CD4-positive, alpha-beta T cell treated with Interleukin-6 at 100 ng/mL for 8 hours (primary cell): ENCODE measurements around the gene LDHD.
A peak's percentile ranks its signal among the peaks of the same experiment; 100 is the strongest.
"Not testable (repeated sequence)": the region's sequence is repeated elsewhere in the genome, so short reads cannot be mapped to it uniquely, and the experiment has no call there.

Source experiments
- DNase-seq: peaks from one replicate; pipeline ENCODE4 v3.0.0-alpha.2; 2020; ENCODE audit warnings: mixed read lengths, low spot score

LDHD gene

GRCh38 chr16:75116081-75116910 is at the start of gene LDHD:
Gene LDHD (minus strand): TSS chr16:75116780. CDS start chr16:75116720, 60 bp downstream.
- DNase-seq = no peak

- DNase-seq = no peak
These were observed 43.8 kb upstream of the LDHD start for GRCh38 chr16:75160386-75160785.

- DNase-seq = no peak
These were observed 36.1 kb upstream of the LDHD start for GRCh38 chr16:75152635-75153034.

DNA sequence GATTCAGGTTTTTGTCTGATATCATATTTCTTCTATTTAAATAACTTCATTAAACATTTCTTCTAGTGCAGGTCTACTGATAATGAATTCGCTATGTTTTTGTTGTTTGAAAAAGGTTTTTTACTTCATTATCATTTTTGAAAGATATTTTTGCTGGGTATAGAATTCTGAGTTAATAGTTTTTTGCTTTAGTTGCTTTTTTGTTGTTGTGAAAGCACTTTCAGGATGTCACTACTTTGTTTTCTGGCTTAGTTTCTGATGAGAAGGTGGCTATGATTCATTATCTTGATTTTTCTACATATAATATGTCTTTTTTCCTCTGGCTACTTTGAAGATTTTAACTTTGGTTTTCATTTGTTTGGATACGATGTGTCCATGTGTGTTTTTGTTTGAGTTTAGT is 35.2 kb upstream of the LDHD start:
- DNase-seq = no peak

DNA sequence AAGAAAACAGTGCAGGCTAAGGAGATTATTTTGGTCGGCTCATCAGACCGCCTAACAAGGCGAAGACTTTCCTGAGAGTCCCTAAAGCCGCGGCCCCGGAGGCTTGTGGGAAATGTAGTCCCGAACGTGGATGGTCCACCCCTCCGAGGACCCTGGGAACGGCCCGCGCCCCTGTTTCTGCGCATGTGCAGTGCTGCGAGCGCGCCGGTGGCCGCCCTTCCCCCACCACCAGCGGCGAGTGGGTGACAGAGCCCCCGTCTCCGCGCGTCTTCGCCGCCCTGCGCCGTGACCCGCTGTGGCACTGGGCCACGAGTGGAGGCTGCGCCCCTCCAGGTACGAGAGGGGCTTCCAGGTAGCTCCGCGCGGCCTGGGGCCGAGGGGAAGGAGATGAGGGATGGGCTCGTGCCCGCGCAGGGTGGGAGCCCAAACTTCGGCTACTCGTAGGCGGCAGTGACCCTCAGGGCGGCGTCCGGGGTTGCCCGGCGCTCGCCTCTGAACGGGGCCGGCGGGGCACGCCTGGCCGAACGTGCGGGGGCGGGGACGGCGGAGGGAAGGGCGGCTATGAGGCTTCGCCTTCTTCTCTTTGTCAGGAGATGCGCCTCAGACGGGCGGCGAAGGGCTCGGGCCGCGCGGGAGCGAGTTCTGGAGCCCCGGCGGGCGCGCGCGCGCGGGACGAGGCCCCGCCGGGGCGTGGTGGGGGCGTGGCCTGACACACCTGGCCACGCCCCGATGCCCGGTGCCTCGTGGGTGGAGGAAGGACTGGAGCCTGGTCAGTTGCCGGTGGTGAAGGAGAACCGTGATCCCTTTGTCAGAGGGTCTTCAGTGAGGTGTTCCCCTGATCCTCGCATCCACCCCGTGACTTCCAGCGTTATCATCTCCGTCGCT is 32.0 kb upstream of the LDHD start, which contains the start of gene ZFP1:
ZFP1 (plus strand) TSS at position 214 of the 885 bp plus-strand sequence. CDS start 4,428 bp downstream, outside the sequence.
- DNase-seq = peak; percentile 92

GRCh38 chr16:75147968-75148310 is 31.4 kb upstream of the LDHD start:
- DNase-seq = no peak

DNA sequence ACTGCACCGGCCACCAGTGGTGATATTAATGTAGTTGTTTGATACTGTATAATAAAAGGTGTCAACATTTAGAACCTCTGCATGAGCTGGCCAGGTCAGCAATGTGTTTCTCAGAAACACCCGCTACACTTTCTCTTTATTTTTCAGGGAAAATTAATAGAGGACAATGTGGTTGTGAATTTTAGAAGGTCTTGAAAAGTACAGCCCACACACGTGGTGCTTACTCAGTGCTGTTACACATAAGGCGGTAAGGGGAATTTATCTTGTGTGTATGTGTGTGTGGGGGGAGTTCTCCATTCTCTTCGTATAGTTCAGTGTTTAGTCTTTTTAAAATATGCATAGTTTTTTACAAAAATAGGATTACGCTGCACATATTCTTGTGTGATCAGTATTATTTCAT is 27.4 kb upstream of the LDHD start:
- DNase-seq = no peak

GRCh38 chr16:75139498-75139897 is 22.9 kb upstream of the LDHD start:
- DNase-seq = no peak

DNA sequence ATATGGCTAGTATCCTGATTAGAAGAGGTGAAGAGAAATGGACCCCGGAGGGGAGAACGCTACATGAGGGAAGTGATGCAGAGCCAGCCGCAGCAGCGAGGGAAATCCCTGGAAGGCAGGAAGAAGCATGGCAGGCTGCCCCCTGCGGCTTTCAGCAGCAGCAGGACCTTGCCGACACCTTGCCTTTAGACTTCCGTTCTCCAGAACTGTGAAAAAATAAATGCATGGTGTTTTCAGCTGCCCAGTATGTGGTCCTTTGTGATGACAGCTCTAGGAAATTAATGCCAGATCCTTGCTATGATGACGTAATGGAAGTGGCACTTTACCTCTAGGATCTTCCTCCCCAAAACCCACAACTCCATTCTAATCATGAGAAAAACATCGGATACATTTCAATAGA is 22.1 kb upstream of the LDHD start:
- no peak for DNase-seq

- no peak for DNase-seq
These were observed 21.7 kb upstream of the LDHD start for GRCh38 chr16:75138233-75138632.

GRCh38 chr16:75131081-75131480 is 14.5 kb upstream of the LDHD start:
- no peak for DNase-seq

- DNase-seq = no peak
These were observed 13.7 kb upstream of the LDHD start for GRCh38 chr16:75130150-75130771.

- DNase-seq = not testable (repeated sequence)
These were observed 13.0 kb upstream of the LDHD start for GRCh38 chr16:75129421-75130149.

DNA sequence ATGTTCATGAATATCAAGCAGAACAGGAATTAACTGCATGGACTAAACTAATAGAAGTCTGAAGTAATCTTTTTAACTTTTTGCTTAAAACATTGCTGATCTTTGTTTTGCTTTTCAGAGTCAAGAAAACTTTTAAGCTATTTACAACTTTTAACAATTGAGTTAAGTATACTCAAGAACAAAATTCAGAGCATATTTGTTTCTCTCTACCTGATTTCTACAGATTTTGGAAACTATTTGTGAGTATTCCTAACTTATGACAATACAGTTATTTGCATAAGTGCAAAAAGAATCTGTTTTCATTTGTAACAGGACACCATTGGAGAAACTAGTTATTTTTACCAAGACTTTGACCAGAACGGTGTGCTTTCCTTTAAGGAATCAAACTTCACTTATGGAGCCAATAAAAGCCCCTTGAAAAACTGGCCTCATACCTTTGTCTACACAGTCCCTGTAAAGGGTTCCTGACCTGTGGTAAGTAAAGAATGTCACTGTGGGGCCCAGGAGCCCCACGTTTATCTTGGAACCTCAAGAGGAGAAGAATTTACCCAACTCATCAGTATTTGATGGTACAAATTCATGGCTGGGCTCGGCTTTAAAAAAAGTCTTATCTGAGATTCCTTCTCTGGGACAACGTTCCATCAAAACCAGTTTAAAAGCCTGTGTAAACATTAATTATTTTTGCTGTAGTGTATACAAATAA is 11.3 kb upstream of the LDHD start:
- DNase-seq = no peak

DNA sequence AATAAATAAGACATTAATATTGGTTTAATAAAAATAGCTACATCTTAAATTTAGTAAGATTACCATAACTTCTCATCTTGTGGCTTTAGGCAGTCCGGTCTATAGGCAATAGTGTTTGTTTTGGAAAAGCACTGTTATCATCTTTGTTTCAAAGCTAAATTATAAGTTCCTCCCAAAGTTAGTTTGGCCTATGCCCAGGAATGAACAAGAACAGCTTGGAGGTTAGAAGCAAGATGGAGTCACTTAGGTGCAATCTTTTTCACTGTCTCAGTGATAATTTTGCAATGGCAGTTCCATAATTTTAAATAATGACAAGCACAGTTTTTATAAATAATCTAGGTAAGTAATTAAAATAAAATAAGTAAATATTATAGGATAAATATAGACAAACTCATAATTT is 6.0 kb upstream of the LDHD start:
- DNase-seq = no peak

- DNase-seq = no peak
These were observed 5.5 kb upstream of the LDHD start for GRCh38 chr16:75121949-75122568.

DNA sequence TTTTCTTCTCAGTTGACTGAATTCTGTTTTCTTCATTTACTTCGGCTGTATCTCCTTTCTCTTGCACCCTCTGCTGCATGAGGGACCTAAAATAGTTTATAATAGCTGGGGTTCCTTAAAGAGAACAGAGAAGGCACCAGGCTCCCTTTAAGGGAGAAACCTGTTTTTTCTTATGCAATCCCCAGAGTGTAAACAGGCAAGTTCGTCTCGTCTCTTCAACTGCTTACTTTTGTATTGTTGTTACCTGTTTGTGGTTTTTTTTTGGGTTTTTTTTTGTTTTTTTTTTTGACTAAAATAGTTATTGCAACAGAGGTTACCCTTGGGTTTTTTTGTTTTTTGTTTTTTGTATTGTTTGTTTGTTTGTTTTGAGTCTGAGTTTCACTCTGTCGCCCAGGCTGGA is 3.7 kb upstream of the LDHD start:
- DNase-seq = no peak

- no peak for DNase-seq
These were observed 2.5 kb upstream of the LDHD start for GRCh38 chr16:75118943-75119539.

- DNase-seq = no peak
These were observed 298 bp upstream of the LDHD start for GRCh38 chr16:75116911-75117245.
